Ascending aorta (tissue), 2 donors: ENCODE data around the gene YIF1A. TPM values are rescaled to one million over a fixed set of nuclear protein-coding genes. Genes with fewer than 3 reads are reported as not detected.

Experiments
- DNase-seq, 2 donors: peaks; one replicate each; pipeline ENCODE4 v3.0.0-alpha.2; 2019; ENCODE audit warnings: low spot score in 2 of 2
- H3K27ac ChIP-seq, 2 donors: fragments of 200-600 bp; sonication (generic); one replicate each; pipeline ENCODE4 v1.5.1; 2016 to 2017; ENCODE audit warnings: mild to moderate bottlenecking in 1 of 2
- H3K27me3 ChIP-seq: fragments of 200-600 bp; sonication (generic); one replicate; pipeline ENCODE4 v1.5.1; 2017
- H3K36me3 ChIP-seq, 2 donors: fragments of 200-600 bp; sonication (generic); one replicate each; pipeline ENCODE4 v1.5.1; 2016
- H3K4me1 ChIP-seq, 2 donors: fragments of 200-600 bp; sonication (generic); one replicate each; pipeline ENCODE4 v1.5.1; 2016 to 2017; ENCODE audit warnings: mild to moderate bottlenecking in 1 of 2
- H3K4me3 ChIP-seq, 2 donors: fragments of 200-600 bp; sonication (generic); one replicate each; pipeline ENCODE4 v1.5.1; 2016 to 2017; ENCODE audit warnings: mild to moderate bottlenecking in 1 of 2
- H3K9me3 ChIP-seq, 2 donors: fragments of 200-600 bp; sonication (generic); one replicate each; pipeline ENCODE4 v1.5.1; 2016
- CTCF ChIP-seq, 3 experiments: fragments of 200-600 bp in 2 of 3; fragments of 450-650 bp in 1 of 3; sonication (generic) in 2 of 3; IDR thresholded peaks; one replicate each; pipeline ENCODE4 v1.5.1; 2016 to 2019; ENCODE audit warnings: antibody characterized with exemption in 3 of 3, mild to moderate bottlenecking in 1 of 3, moderate library complexity in 1 of 3
- intact Hi-C: fragments of 100-400 bp; cut with DNase I; formaldehyde crosslinking; loops from one replicate; pipeline ENCODE4 v1.15.1; 2023
- total RNA-seq: library from RNA; depleted of rRNA; stranded (reverse); fragments of >200 nt; gene quantifications from one replicate; pipeline ENCODE4 v1.1.0, GENCODE V29; 2016

The YIF1A gene
- total RNA-seq, 1 donor from 2014 or later = 161 TPM

GRCh38 chr11:66294626-66295620 lies 6.0 kb upstream of the YIF1A start:
- Histone ChIP-seq H3K36me3 (no peaks in the 10 kb centered on the region), H3K4me1 (peaks cover 3 to 5% of the 10 kb centered on the region in 2 donors), H3K27ac (no peak overlapping the region), H3K27me3 (peaks cover 8% of the 10 kb centered on the region), H3K9me3 (no peaks in the 10 kb centered on the region), H3K4me3 (no peak overlapping the region)
- DNase-seq = no peak
- intact Hi-C loops = no loop called here
- TF ChIP-seq CTCF (IDR thresholded peaks at IDR 0.05) = no peak

GRCh38 chr11:66293777-66294625 lies 5.1 kb upstream of the YIF1A start:
- Histone ChIP-seq H3K36me3 (no peaks in the 10 kb centered on the region), H3K4me3 (no peak overlapping the region), H3K4me1 (peaks cover 3 to 9% of the 10 kb centered on the region in 2 donors), H3K27ac (no peak overlapping the region), H3K9me3 (no peaks in the 10 kb centered on the region), H3K27me3 (peaks cover 8% of the 10 kb centered on the region)
- TF ChIP-seq CTCF (IDR thresholded peaks at IDR 0.05) = no peak
- intact Hi-C loops = no loop called here
- no peak for DNase-seq

GRCh38 chr11:66293352-66293751 lies 4.4 kb upstream of the YIF1A start:
- Histone ChIP-seq H3K36me3 (no peaks in the 10 kb centered on the region), H3K27me3 (peaks cover 8% of the 10 kb centered on the region), H3K27ac (no peak overlapping the region), H3K4me1 (peaks cover 3 to 10% of the 10 kb centered on the region in 2 donors), H3K9me3 (no peaks in the 10 kb centered on the region), H3K4me3 (no peak overlapping the region)
- TF ChIP-seq CTCF (IDR thresholded peaks at IDR 0.05) = no peak
- intact Hi-C loops = no loop called here
- DNase-seq = no peak

GRCh38 chr11:66292543-66293332 lies 3.8 kb upstream of the YIF1A start:
- Histone ChIP-seq H3K27ac (no peak overlapping the region), H3K9me3 (no peaks in the 10 kb centered on the region), H3K4me3 (no peak overlapping the region), H3K27me3 (peaks cover 8% of the 10 kb centered on the region), H3K36me3 (no peaks in the 10 kb centered on the region), H3K4me1 (peaks cover 8 to 16% of the 10 kb centered on the region in 2 donors)
- no peak for DNase-seq
- intact Hi-C loops = no loop called here
- TF ChIP-seq CTCF (IDR thresholded peaks at IDR 0.05) = no peak
